Anterior cingulate cortex (tissue), 58 donors: Measurements from ENCODE around the gene MLLT3.

ENCODE experiments used
- DNase-seq, 58 donors: peaks; one replicate each; lab custom pipeline; 2025; lab: John Stamatoyannopoulos, UW

Gene MLLT3

GRCh38 chr9:20441166-20441565, 181.1 kb downstream of the MLLT3 start:
- no peak for DNase-seq

GRCh38 chr9:20437476-20437875, 184.8 kb downstream of the MLLT3 start:
- no peak for DNase-seq

DNA sequence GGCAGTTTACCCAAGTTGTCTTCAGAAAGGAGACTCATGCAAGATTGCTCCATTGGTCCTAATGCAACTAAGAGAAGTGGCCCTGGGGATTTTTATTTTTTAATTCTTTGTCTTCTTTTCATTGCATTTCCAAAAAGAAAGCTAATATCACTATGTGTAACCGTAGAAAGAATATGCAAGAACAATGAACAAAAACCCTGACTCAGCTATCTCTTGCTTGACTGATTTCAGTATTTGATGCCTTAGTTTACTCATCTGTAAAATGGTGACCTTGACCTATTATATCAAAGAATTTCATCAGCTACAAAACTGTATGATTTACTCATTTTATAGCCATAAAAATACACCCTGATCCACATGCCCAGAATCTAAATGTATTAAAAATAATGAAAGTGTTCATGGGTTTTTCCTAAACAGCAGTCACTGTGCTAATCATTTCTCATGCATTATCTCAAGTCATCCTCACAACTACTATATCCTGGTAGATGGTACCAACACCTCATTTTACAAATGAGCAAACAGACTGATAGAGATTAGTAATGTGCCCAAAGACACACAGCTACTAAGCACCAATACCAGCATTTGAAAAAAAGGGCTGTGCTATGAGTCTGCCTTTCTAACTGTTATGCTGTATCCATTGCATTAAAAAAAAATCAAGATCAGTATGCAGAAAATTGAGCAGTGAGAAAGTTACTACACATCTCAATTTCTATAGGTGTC, 185.7 kb downstream of the MLLT3 start:
- no peak for DNase-seq

DNA sequence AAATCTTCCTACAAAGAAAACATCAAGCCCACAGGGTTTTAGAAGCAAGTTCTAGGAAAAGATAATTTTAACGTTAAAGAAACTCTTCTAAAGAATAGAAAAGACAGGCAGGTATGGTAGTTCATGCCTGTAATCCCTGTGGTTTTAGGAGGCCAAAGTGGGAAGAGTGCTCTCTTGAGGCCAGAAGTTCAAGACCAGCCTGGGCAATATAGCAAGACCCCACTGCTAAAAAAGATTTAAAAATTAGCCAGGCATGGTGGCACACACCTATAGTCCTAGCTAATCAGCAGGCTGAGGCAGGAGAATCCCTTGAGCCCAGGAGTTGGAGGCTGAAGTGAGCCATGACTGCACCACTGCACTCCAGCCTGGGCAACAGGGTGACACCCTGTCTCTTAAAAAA, 193.3 kb downstream of the MLLT3 start:
- DNase-seq: no peak

DNA sequence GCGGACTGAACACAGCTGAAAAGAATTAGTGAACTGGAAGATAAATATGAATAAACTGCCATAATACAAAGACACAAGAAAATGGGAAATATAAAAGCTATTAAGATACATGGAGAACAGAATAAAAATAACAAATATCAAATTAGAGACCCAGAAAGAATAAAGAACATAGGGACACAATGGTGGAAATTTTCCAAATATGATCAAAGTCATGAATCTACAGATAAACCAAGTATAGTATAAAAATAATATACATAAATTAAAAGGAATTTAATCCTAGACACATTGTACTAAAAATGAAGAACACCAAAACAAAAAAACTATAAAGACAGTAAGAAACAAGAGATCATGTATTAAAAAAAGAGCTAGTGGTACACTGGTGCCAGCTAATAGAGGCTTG, 194.9 kb downstream of the MLLT3 start:
- no peak for DNase-seq

GRCh38 chr9:20426019-20426418, 196.3 kb downstream of the MLLT3 start:
- no peak for DNase-seq

GRCh38 chr9:20419533-20419932, 202.8 kb downstream of the MLLT3 start:
- DNase-seq: peak in 4 of 58 donors; percentile 5 to 43 (median 32)

GRCh38 chr9:20418485-20418884, 203.8 kb downstream of the MLLT3 start:
- no peak for DNase-seq

DNA sequence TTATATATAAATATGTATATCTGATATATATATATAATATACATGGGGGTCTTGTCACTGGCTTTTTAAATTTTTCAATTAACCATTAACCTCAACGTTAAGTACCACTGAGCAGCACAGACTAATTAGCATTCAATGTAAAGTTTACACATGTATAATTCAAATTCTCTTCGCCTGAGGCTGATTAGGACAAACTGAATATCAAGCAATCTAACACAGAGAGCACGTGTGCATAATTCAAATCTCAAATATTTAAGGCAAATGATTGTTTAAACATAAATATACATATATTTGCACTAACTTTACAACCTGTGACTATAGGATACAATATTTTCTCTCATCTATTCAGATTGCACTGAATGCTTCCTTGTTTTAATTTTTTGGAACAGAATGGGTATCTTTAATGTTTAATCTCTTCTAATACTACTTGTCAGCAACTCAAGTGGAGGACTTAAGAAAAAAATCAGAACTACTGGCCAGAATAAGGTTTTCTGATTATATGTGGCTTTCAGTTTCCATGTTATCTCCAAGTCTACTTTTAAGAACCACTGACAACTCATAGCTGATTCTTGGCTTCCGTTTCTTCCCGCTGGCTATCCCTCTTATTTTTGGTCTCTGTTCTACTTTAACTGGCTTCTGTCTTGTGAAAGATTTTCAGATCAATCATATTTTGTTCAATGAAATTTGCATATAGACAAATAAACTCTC, 204.8 kb downstream of the MLLT3 start:
- DNase-seq: no peak

GRCh38 chr9:20414150-20414549, 208.1 kb downstream of the MLLT3 start:
- DNase-seq: no peak

GRCh38 chr9:20409321-20410092, 212.8 kb downstream of the MLLT3 start:
- no peak for DNase-seq

- no peak for DNase-seq
These were observed 213.8 kb downstream of the MLLT3 start for GRCh38 chr9:20408513-20408912.

- no peak for DNase-seq
These were observed 215.3 kb downstream of the MLLT3 start for GRCh38 chr9:20407013-20407412.

DNA sequence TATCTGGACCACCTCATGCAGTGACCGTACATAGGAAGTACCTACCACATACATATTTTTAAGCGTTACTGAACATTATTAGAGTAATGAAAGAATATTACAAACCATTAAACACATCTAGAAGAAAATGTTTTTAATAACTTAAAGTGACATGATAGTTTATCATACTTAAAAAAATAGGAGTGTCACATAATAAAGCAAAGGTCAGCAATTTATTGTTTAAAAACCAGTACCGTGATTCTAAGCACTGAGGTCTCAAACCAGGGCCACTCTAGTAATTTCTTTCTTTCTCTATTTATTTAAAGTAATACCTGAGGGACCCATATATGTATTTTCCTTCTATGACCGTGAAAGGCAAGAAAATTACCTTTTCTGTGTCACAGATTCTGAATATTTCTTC, 216.0 kb downstream of the MLLT3 start:
- no peak for DNase-seq

DNA sequence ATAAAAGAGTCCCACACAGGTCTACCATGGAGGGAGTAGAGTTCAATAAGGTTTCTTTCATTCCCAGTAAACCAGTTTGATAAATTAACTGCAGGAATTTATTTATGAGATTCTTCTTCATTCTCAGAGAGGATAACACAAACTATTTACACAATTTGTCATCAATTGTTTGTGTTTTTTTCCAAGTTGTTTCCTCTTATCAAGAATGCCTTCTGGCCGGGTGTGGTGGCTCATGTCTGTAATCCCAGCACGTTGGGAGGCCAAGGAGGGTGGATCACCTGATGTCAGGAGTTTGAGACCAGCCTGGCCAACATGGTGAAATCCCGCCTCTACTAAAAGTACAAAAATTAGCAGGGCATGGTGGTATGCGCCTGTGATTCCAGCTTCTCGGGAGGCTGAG, 216.7 kb downstream of the MLLT3 start:
- DNase-seq: no peak

- no peak for DNase-seq
These were observed 217.2 kb downstream of the MLLT3 start for GRCh38 chr9:20405078-20405477.

DNA sequence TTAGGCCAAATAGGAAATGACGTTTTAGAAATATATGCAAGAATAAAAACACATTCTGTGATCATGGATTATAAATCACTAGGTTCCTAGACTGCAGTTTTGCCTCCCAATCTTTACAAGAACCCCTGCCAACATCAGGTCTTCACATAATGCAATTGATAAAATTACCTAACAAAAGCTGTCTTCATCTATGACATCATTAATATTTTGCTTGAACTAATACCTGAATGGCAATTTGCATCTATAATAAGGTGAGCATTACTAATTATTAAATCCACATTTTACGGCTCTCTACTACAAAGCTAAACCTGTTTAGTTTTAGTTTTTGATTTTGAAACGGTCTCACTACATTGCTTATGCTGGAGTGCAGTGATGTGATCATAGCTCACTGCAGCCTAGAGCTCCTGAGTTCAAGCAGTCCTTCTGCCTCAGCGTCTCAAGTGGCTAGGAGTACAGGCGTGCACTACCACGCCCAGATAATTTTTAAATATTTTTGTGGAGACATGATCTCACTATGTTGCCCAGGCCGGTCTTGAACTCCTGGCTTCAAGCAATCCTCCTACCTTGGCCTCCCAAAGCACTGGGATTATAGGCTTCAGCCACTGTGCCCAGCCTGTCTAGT, 218.0 kb downstream of the MLLT3 start:
- no peak for DNase-seq

DNA sequence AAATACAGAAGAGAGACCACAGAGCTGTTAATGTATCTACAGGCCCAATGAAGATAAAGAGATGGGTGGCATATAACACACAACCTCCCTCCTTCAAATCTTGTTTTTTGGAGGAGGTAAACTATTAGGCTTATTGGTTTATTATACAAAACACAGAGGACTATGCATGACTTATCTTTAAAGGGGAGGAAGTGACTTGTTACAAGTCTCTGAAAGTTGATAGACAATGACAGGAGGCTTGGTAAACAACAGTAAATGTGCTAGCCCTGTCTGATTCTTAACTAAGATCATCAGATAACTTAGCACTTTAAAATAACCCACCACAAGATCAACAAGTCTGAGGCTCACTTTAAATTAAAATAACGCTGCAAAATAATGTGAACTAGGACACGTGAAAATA, 219.0 kb downstream of the MLLT3 start:
- DNase-seq: no peak

DNA sequence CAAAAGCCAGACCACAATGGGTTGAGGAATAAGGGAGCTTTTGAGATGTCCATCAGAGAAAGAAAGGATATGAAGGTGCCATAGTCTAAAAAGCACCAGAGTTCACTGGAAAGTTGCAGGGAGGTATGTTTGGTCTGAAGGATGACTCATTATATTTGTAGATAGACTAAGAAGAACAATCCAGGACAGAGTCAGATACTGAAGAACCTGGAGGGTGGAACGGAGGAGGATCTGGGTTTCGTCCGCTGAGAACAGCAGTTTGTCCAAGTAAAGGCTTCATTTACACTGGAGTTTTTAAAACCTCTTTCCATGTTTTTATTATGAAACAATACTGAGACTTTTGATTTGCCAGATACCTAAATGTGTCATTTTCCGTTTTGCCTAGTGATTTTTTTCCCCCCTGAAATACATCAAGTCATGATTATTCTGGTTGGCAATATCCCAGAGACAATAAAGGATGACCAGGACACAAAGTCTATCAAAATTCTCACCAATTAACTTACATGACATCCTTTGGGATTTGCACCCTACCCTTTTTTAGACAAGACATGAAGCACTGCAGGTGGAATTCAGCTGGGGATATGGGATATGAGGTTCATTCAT, 219.9 kb downstream of the MLLT3 start:
- DNase-seq: no peak

GRCh38 chr9:20398536-20399338, 223.6 kb downstream of the MLLT3 start:
- no peak for DNase-seq
